ENCODE measurements around the gene PRXL2A.
"Not testable (repeated sequence)": the region's sequence is repeated elsewhere in the genome, so short reads cannot be mapped to it uniquely, and the experiment has no call there.

PRXL2A gene, protein sequence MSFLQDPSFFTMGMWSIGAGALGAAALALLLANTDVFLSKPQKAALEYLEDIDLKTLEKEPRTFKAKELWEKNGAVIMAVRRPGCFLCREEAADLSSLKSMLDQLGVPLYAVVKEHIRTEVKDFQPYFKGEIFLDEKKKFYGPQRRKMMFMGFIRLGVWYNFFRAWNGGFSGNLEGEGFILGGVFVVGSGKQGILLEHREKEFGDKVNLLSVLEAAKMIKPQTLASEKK

DNA sequence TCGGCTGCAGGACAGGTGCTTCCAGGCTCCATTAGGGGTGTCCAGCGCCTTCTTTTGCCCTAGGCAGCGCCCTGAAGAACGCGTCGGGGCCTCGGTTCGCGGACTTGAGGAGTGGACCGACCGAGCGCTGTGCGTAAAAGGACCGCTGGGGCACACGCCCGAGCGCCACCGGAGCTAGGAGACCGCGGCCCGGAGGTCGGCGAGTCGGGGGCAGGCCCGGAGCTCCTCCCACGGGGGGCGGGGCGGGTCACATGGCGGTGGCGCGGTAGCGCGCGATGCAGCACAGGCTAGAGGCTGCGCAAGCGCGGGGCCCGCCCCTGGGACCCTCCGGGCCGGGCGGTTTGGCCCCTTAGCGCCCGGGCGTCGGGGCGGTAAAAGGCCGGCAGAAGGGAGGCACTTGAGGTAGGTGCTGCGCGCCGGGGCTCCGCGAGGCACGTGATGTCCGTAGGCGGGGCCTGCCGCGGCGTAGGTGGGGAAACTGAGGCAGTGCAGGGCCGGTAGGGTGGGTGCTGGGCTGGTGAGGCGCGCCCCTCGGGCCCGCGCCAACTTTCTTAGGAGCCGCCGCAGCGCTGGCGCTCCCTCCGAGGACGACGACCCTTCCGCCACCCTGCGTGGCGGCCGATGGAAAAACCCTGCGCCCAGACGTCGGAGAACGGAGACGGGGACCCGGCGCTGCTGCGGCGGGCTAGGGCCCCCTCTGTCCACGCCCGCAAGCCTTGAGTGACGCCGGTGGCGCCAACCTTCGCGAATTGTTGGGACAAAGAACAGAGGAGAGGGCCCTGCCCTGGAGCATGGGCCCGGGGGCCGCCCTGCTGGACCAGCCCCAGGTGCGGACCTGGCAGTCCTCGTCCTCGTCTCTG lies at the start of gene PRXL2A:
TSS of gene PRXL2A (plus strand) at position 310 of the 860 bp plus-strand sequence. CDS start 11,917 bp downstream, outside the sequence.
- in situ Hi-C loops (cut with MboI; ENCODE audit: low sequenced_read_pairs): no loop called here

- in situ Hi-C loops (cut with MboI; ENCODE audit: low sequenced_read_pairs): not testable (repeated sequence)
Measured at GRCh38 chr10:80358925-80359324, 49.4 kb upstream of the PRXL2A start.

DNA sequence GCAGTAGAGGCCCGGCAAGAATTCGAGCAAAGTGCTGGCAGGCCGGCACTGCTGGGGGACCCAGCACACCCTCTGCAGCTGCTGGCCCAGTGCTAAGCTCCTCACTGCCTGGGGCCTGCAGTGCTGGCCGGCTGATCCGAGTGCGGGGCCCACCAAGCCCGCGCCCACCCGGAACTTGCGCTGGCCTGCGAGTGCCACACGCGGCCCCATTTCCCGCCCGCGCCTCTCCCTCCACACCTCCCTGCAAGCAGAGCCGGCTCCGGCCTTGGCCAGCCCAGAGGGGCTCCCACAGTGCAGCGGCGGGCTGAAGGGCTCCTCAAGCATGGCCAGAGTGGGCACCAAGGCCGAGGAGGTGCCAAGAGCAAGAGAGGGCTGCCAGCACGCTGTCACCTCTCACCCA lies 48.7 kb upstream of the PRXL2A start:
- in situ Hi-C loops (cut with MboI; ENCODE audit: low sequenced_read_pairs): no loop called here

GRCh38 chr10:80365510-80365909 lies 42.8 kb upstream of the PRXL2A start:
- in situ Hi-C loops (cut with MboI; ENCODE audit: low sequenced_read_pairs): no loop called here

GRCh38 chr10:80371467-80371866 lies 36.9 kb upstream of the PRXL2A start:
- in situ Hi-C loops (cut with MboI; ENCODE audit: low sequenced_read_pairs): no loop called here

- in situ Hi-C loops (cut with MboI; ENCODE audit: low sequenced_read_pairs): no loop called here
Measured at GRCh38 chr10:80372675-80373074, 35.7 kb upstream of the PRXL2A start.

DNA sequence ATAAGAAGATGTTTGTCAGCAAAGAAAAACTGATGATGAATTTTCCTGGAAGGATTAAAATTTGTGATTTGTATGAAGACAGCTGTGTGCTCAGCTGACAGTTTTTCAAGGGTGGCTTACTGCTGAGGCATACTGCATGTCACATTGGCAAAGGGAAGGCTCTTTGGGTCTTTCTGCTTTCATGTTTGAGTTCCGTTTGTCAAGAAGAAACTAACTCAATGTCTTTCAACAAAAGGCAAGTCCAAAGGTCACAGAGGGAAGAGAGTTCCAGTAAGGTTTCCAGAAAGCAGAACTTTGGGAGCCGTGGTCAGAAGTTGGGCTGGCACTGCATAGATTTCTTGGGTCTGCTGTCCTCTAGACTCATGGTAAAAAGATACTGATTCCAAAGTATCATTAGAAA lies 34.8 kb upstream of the PRXL2A start:
- in situ Hi-C loops (cut with MboI; ENCODE audit: low sequenced_read_pairs): no loop called here

- in situ Hi-C loops (cut with MboI; ENCODE audit: low sequenced_read_pairs): no loop called here
Measured at GRCh38 chr10:80379701-80380100, 28.6 kb upstream of the PRXL2A start.

GRCh38 chr10:80380185-80380584 lies 28.2 kb upstream of the PRXL2A start:
- in situ Hi-C loops (cut with MboI; ENCODE audit: low sequenced_read_pairs): no loop called here

GRCh38 chr10:80382989-80383388 lies 25.4 kb upstream of the PRXL2A start:
- in situ Hi-C loops (cut with MboI; ENCODE audit: low sequenced_read_pairs): no loop called here

- in situ Hi-C loops (cut with MboI; ENCODE audit: low sequenced_read_pairs): no loop called here
Measured at GRCh38 chr10:80390740-80391139, 17.6 kb upstream of the PRXL2A start.

GRCh38 chr10:80392250-80392649 lies 16.1 kb upstream of the PRXL2A start:
- in situ Hi-C loops (cut with MboI; ENCODE audit: low sequenced_read_pairs): no loop called here

DNA sequence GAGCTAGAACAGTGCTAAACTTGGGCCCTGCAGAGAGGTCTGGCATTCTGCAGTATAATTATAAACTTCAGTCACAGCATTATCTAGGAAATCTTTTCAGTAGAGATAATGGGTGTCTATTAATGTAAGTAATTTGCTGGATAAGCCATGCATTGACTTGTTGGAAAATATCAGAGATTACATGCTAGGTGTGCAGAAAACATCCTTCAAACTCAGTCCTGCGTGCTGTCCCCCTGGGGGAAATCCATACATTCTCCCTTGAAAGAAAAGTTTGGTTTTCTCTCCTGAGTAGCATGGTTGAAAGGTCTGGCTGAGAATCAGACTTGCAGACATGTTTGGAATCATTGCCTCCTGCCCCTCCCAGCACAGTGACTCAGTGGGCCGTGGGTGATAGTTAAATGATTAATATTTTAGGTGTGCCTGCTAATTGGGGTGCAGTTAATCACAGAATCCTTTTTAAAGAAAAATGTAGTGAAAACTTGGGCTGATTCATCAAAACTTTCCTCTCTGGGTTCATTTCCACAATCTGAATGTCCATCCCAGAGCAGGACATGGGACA lies 13.9 kb upstream of the PRXL2A start:
- in situ Hi-C loops (cut with MboI; ENCODE audit: low sequenced_read_pairs): no loop called here

GRCh38 chr10:80397014-80397413 lies 11.3 kb upstream of the PRXL2A start:
- in situ Hi-C loops (cut with MboI; ENCODE audit: low sequenced_read_pairs): no loop called here

GRCh38 chr10:80400136-80400804 lies 8.1 kb upstream of the PRXL2A start:
- in situ Hi-C loops (cut with MboI; ENCODE audit: low sequenced_read_pairs): no loop called here

GRCh38 chr10:80405035-80405434 lies 3.3 kb upstream of the PRXL2A start:
- in situ Hi-C loops (cut with MboI; ENCODE audit: low sequenced_read_pairs): no loop called here

- in situ Hi-C loops (cut with MboI; ENCODE audit: low sequenced_read_pairs): no loop called here
Measured at GRCh38 chr10:80405626-80406025, 2.7 kb upstream of the PRXL2A start.

DNA sequence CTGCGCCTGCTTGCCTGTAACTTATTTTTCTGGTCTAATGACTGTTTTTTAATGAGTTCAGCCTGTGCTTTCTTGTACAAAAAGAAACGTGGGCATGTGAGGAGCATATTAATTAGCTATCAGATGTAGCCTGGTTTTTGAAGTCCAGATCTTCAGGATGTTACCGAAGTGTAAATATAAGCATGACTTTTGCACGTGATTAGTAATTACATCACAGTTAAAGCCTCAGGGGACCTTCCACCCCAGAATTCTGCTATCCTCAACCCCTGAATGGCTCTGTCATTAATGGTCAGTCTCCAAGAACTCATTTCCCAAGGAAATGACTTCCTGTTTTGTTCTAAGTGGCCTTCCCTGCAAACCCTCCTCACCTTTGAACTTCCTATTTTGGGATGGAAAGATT lies 2.1 kb upstream of the PRXL2A start:
- in situ Hi-C loops (cut with MboI; ENCODE audit: low sequenced_read_pairs): no loop called here

DNA sequence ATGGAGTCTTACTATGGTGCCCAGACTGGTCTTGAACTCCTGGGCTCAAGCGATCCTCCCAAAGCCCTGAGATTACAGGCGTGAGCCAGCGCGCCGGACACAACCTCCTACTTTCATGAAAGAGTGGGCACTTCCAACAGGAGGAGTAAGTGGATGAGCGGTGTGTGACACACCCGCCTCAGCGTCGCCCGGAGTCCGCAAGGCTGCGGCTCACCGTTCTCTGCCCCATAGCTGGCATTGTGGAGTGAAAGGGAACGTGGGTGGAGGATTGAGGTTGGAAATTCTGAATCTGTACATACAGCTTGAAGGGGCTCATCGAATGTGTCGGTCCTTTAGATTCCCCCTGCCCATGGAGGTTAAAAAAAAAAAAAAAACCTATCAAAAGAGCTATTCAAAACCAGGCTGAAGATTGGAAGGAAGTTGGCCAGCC lies 524 bp upstream of the PRXL2A start:
- in situ Hi-C loops (cut with MboI; ENCODE audit: low sequenced_read_pairs): no loop called here

- in situ Hi-C loops (cut with MboI; ENCODE audit: low sequenced_read_pairs): no loop called here
Measured at GRCh38 chr10:80409121-80409520, 770 bp downstream of the PRXL2A start.

DNA sequence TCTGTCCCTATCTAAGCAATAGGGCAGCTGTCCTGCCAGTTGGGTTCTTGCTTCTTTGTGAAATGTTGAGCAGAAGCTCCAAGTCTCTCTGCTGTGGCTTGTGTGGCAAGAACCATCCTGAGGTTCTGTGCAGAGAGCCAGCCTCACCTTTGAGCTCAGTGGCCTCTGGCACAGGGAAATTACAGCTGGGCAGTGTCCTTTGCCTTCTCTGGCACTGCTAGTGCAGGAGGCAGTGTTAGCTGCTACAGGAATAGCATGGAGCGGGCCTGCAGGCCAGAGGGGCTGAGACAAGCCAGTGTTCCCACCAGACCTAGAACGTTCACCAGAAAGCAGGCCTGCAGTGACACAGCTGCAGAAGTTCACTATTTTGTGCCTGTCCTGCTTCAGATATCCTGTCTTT lies 1.8 kb downstream of the PRXL2A start:
- in situ Hi-C loops (cut with MboI; ENCODE audit: low sequenced_read_pairs): no loop called here
